A549 (cell line): Measurements from ENCODE around the gene ELL. TPM values are rescaled to one million over a fixed set of nuclear protein-coding genes. Genes with fewer than 3 reads are reported as not detected.

Experiments
- ATAC-seq, 2 experiments: fragments of 200-7000 bp in 1 of 2; fragments of >200 bp in 1 of 2; cut with Nextera tagmentation in 1 of 2; cut with Tn5 transposase in 1 of 2; 3 replicates each; pipeline versions ENCODE4 v1.8.0 to v1.9.1; 2018 to 2020; ENCODE audit warnings: mild to moderate bottlenecking in 1 of 2, moderate library complexity in 1 of 2
- CTCF ChIA-PET: fragments of 300-600 bp; sonication (Branson Sonifier 250); formaldehyde crosslinking; extraction: SDS; loops from one replicate; lab custom pipeline; 2021; ENCODE audit warnings: antibody characterized with exemption, inconsistent platforms; lab: Yijun Ruan, JAX
- POLR2A ChIA-PET: fragments of 350-600 bp; formaldehyde crosslinking; extraction: SDS; loops from one replicate; lab custom pipeline; 2021; ENCODE audit warnings: antibody characterized with exemption, inconsistent platforms; lab: Yijun Ruan, JAX
- DNase-seq, 2 experiments: peaks; one replicate each; pipeline versions ENCODE4 v3.0.0 to v3.0.0-alpha.2; 2011 to 2016; ENCODE audit warnings: low read depth in 1 of 2, low spot score in 1 of 2
- FAIRE-seq: peaks from 2 replicates; lab custom pipeline; 2011; peaks lifted over from hg19 to GRCh38; lab: Jason Lieb, UNC
- H3K27ac ChIP-seq, 2 experiments: fragments of >200 bp; sonication (Bioruptor Twin); formaldehyde crosslinking; 3 replicates each; pipeline ENCODE4 v1.5.1; 2016 to 2017
- H3K4me1 ChIP-seq: fragments of >200 bp; sonication (Bioruptor Twin); formaldehyde crosslinking; 3 replicates; pipeline ENCODE4 v1.6.1; 2016
- H3K4me2 ChIP-seq: fragments of >200 bp; sonication (Bioruptor Twin); formaldehyde crosslinking; 3 replicates; pipeline ENCODE4 v1.6.1; 2016
- H3K4me3 ChIP-seq: fragments of >200 bp; sonication (Bioruptor Twin); formaldehyde crosslinking; 3 replicates; pipeline ENCODE4 v1.5.1; 2016
- H3K9me3 ChIP-seq: fragments of >200 bp; sonication (Bioruptor Twin); formaldehyde crosslinking; 3 replicates; pipeline ENCODE4 v1.6.1; 2016
- CBX2 ChIP-seq: fragments of 200-600 bp; sonication (generic); IDR thresholded peaks from 2 replicates; pipeline ENCODE4 v1.6.1; 2016; ENCODE audit warnings: low read depth, mild to moderate bottlenecking, borderline replicate concordance
- EP300 ChIP-seq, 2 experiments: fragments of >200 bp; sonication (Bioruptor Twin); formaldehyde crosslinking; IDR thresholded peaks; 2 replicates in 1 of 2; 3 replicates in 1 of 2; pipeline ENCODE4 v1.6.1; 2016 to 2017
- ESRRA ChIP-seq: fragments of 150-350 bp; IDR thresholded peaks from 2 replicates; pipeline ENCODE4 v1.6.1; 2014; ENCODE audit warnings: mild to moderate bottlenecking, low read length, borderline replicate concordance
- FOSB ChIP-seq: fragments of 250-450 bp; sonication (Bioruptor Pico); IDR thresholded peaks from 2 replicates; pipeline ENCODE4 v1.5.0; 2020; ENCODE audit warnings: mild to moderate bottlenecking, moderate library complexity
- FOSL2 ChIP-seq, 2 experiments: fragments of 450-650 bp in 1 of 2; fragments of >200 bp in 1 of 2; sonication (Bioruptor Twin) in 1 of 2; formaldehyde crosslinking; IDR thresholded peaks; 2 replicates each; pipeline versions ENCODE4 v1.5.0 to v1.6.1; 2016 to 2020; ENCODE audit warnings: mild to moderate bottlenecking in 1 of 2, moderate library complexity in 1 of 2
- HDAC2 ChIP-seq: fragments of 200-600 bp; sonication (generic); IDR thresholded peaks from 2 replicates; pipeline ENCODE4 v1.6.1; 2016
- HEYL ChIP-seq: fragments of 250-450 bp; sonication (Bioruptor Pico); IDR thresholded peaks from 2 replicates; pipeline ENCODE4 v1.8.0; 2021; ENCODE audit warnings: mild to moderate bottlenecking, moderate library complexity
- KDM1A ChIP-seq: fragments of 200-600 bp; sonication (generic); IDR thresholded peaks from 2 replicates; pipeline ENCODE4 v1.6.1; 2016; ENCODE audit warnings: low read depth, mild to moderate bottlenecking
- KDM5A ChIP-seq: fragments of 200-600 bp; sonication (generic); IDR thresholded peaks from 2 replicates; pipeline ENCODE4 v1.6.1; 2016; ENCODE audit warnings: antibody characterized with exemption, mild to moderate bottlenecking
- MYC ChIP-seq: IDR thresholded peaks from 2 replicates; pipeline ENCODE4 v1.6.1; 2012; ENCODE audit warnings: mild to moderate bottlenecking, inconsistent platforms, low read length, improper control_type of control experiment, borderline replicate concordance
- NR3C1 ChIP-seq: fragments of >200 bp; sonication (Bioruptor Twin); formaldehyde crosslinking; IDR thresholded peaks from 3 replicates; pipeline ENCODE4 v1.6.1; 2017
- POLR2AphosphoS2 ChIP-seq: conservative IDR thresholded peaks from 2 replicates; pipeline ENCODE4 v1.6.1; 2012; ENCODE audit warnings: low read length, improper control_type of control experiment, inconsistent platforms
- RCOR1 ChIP-seq: fragments of 150-350 bp; IDR thresholded peaks from 2 replicates; pipeline ENCODE4 v1.6.1; 2014; ENCODE audit warnings: antibody characterized with exemption, low read length, low read depth
- SMC3 ChIP-seq: fragments of >200 bp; sonication (Bioruptor Twin); formaldehyde crosslinking; IDR thresholded peaks from 3 replicates; pipeline ENCODE4 v1.6.1; 2018; ENCODE audit warnings: inconsistent platforms
- TP53 ChIP-seq: fragments of 250-450 bp; sonication (Bioruptor Pico); IDR thresholded peaks from 2 replicates; pipeline ENCODE4 v1.5.0; 2021; ENCODE audit warnings: mild to moderate bottlenecking, moderate library complexity
- WGBS: methylation state at CpG from one replicate; pipeline ENCODE4 v1.1.6; 2017; ENCODE audit errors: missing lambda C conversion rate; 5-methylcytosine and 5-hydroxymethylcytosine counted together
- polyA plus RNA-seq, 4 experiments: library from polyadenylated mRNA; depleted of rRNA in 3 of 4; stranded (reverse); fragments of >200 nt; fragmentation: RNase III in 1 of 4; extraction: RNeasy Plus Mini Kit Qiagen cat#74134 plus additional on column Dnase treatment in 1 of 4; gene quantifications; 2 replicates in 3 of 4; 3 replicates in 1 of 4; pipeline ENCODE4 v1.2.3, GENCODE V29; 2011 to 2017
- TF ChIP-seq, protein P1 (sequence below): fragments of >200 bp; sonication (Bioruptor Twin); formaldehyde crosslinking; IDR thresholded peaks from 3 replicates; pipeline ENCODE4 v1.6.1; 2016
- TF ChIP-seq, protein P2 (sequence below): fragments of >200 bp; sonication (Bioruptor Twin); formaldehyde crosslinking; IDR thresholded peaks from 3 replicates; pipeline ENCODE4 v1.5.1; 2016
- TF ChIP-seq, protein P3 (sequence below): fragments of 250-450 bp; sonication (Bioruptor Pico); IDR thresholded peaks from 2 replicates; pipeline ENCODE4 v1.5.0; 2020; ENCODE audit warnings: low read depth, mild to moderate bottlenecking, moderate library complexity
- TF ChIP-seq, protein P4 (sequence below): fragments of 150-350 bp; IDR thresholded peaks from 2 replicates; pipeline ENCODE4 v1.6.1; 2014; ENCODE audit warnings: low read depth, mild to moderate bottlenecking, low read length
- TF ChIP-seq, protein P5 (sequence below): fragments of 450-650 bp; IDR thresholded peaks from 2 replicates; pipeline ENCODE4 v1.6.1; 2014; ENCODE audit warnings: antibody characterized with exemption

Gene ELL
- polyA plus RNA-seq, 2 of the 4 experiments (the other 2 are of a cell fraction), result 1.6 to 3.6 TPM

DNA sequence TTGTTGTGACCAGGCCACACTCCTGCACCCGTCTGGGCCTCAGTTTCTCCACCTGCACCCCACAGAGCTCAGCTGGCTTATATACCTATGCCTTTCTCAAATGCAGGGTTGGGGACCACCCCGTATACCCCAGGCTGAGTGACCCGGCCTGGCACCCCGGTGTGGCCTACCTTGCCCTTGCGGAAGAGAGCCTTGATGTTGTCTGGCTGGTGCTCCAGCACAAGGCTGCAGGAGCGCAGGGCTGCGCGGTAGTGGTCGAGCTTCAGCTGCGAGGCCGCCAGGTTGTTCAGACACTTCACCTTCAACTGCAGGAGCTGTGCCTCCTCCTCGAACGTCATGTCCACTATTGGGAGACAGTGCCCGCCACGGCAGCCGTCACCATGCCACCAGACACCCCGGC is 15.6 kb upstream of the ELL start:
- ChIA-PET CTCF (interaction anchor here (0.5 to 1.1 kb wide), 2 partner anchors 68 to 920 kb away, joined by 3 to 4 read pairs; no protein-coding TSS in a partner anchor), POLR2A (no interaction called here)
- FAIRE-seq (no peak), DNase-seq (no peak), ATAC-seq (no peak)
- Histone ChIP-seq H3K27ac (no peak overlapping the region), H3K4me3 (no peak overlapping the region), H3K4me2 (no peak overlapping the region), H3K9me3 (no peaks in the 10 kb centered on the region), H3K4me1 (0 out of 3 replicates have a peak, but pooled peaks cover 5% of the 10 kb centered on the region)
- no peak for TF ChIP-seq HDAC2
- TF ChIP-seq FOSL2 (IDR thresholded peaks at IDR 0.05), result no peak
- TF ChIP-seq FOSL2 (CRISPR knock-in tag; IDR thresholded peaks at IDR 0.05), result no peak
- TF ChIP-seq, protein P1, sequence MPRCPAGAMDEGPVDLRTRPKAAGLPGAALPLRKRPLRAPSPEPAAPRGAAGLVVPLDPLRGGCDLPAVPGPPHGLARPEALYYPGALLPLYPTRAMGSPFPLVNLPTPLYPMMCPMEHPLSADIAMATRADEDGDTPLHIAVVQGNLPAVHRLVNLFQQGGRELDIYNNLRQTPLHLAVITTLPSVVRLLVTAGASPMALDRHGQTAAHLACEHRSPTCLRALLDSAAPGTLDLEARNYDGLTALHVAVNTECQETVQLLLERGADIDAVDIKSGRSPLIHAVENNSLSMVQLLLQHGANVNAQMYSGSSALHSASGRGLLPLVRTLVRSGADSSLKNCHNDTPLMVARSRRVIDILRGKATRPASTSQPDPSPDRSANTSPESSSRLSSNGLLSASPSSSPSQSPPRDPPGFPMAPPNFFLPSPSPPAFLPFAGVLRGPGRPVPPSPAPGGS, result no peak
- no peak for TF ChIP-seq ESRRA
- TF ChIP-seq POLR2AphosphoS2, result no peak
- no peak for TF ChIP-seq KDM5A
- TF ChIP-seq HEYL, result no peak
- TF ChIP-seq, protein P2, sequence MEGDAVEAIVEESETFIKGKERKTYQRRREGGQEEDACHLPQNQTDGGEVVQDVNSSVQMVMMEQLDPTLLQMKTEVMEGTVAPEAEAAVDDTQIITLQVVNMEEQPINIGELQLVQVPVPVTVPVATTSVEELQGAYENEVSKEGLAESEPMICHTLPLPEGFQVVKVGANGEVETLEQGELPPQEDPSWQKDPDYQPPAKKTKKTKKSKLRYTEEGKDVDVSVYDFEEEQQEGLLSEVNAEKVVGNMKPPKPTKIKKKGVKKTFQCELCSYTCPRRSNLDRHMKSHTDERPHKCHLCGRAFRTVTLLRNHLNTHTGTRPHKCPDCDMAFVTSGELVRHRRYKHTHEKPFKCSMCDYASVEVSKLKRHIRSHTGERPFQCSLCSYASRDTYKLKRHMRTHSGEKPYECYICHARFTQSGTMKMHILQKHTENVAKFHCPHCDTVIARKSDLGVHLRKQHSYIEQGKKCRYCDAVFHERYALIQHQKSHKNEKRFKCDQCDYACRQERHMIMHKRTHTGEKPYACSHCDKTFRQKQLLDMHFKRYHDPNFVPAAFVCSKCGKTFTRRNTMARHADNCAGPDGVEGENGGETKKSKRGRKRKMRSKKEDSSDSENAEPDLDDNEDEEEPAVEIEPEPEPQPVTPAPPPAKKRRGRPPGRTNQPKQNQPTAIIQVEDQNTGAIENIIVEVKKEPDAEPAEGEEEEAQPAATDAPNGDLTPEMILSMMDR, result no peak
- TF ChIP-seq NR3C1, result no peak
- TF ChIP-seq SMC3, result no peak
- TF ChIP-seq KDM1A, result no peak
- TF ChIP-seq, protein P3, sequence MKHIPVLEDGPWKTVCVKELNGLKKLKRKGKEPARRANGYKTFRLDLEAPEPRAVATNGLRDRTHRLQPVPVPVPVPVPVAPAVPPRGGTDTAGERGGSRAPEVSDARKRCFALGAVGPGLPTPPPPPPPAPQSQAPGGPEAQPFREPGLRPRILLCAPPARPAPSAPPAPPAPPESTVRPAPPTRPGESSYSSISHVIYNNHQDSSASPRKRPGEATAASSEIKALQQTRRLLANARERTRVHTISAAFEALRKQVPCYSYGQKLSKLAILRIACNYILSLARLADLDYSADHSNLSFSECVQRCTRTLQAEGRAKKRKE (CRISPR knock-in tag), result no peak
- no peak for TF ChIP-seq CBX2
- TF ChIP-seq RCOR1, result no peak
- TF ChIP-seq, protein P4, sequence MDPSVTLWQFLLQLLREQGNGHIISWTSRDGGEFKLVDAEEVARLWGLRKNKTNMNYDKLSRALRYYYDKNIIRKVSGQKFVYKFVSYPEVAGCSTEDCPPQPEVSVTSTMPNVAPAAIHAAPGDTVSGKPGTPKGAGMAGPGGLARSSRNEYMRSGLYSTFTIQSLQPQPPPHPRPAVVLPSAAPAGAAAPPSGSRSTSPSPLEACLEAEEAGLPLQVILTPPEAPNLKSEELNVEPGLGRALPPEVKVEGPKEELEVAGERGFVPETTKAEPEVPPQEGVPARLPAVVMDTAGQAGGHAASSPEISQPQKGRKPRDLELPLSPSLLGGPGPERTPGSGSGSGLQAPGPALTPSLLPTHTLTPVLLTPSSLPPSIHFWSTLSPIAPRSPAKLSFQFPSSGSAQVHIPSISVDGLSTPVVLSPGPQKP, result no peak
- 97% methylated on average over 10 of the region's 17 CpGs for WGBS

DNA sequence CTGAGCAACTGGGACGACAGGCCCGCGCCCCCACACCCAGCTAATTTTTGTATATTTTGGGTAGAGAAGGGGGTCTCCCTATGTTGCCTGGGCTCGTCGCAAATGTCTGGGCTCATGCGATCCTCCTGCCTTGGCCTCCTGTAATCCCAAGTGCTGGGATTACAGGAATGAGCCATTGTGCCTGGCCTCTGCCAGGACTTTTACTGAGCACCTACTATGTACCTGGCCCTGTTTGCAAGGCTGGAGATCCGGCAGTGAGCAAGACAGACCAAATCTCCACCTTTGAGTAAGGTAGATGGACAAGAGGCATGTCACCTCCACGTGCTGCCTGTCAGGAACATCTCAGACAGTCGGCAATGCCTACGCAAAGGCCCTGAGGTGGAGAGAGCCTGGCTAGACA is 14.6 kb upstream of the ELL start:
- CTCF ChIA-PET, result no interaction called here
- POLR2A ChIA-PET, result no interaction called here

DNA sequence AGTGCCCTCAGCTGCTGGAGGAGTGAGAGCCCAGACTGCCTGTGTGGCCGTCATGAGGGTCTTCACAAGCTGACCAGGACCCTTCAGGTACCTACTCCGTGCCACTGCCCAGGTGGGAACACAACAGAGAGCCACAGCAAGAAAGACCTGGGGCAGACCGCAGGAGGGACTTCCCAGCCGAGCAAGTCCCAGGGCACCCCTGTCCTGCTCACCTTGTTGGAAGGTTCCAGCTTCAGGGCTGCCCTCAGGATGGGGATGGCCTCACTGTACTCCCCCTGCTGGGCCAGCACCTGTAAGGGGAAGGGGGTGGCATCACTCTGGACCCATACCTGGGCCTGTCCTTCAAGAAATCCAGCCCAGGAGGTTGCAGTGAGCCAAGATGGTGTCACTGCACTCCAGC is 11.2 kb upstream of the ELL start:
- no peak overlapping the region for H3K27ac ChIP-seq
- no peaks in the 10 kb centered on the region for H3K4me1 ChIP-seq
- CTCF ChIA-PET, result interaction anchor here (0.7 kb wide), 1 partner anchor 60 kb away, joined by 3 read pairs; no protein-coding TSS in a partner anchor
- ATAC-seq, result no peak
- WGBS, result 70% methylated on average over 2 of the region's 4 CpGs
- H3K9me3 ChIP-seq, result no peaks in the 10 kb centered on the region
- TF ChIP-seq, protein P5, sequence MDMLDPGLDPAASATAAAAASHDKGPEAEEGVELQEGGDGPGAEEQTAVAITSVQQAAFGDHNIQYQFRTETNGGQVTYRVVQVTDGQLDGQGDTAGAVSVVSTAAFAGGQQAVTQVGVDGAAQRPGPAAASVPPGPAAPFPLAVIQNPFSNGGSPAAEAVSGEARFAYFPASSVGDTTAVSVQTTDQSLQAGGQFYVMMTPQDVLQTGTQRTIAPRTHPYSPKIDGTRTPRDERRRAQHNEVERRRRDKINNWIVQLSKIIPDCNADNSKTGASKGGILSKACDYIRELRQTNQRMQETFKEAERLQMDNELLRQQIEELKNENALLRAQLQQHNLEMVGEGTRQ, result no peak
- TF ChIP-seq, all 56 proteins: peak for 0
- POLR2A ChIA-PET, result no interaction called here
- Histone ChIP-seq H3K4me3 (no peak overlapping the region), H3K4me2 (no peak overlapping the region)
- DNase-seq, result no peak
- FAIRE-seq, result no peak

More for the DNA sequence above, 14.6 kb upstream of the ELL start:
- Histone ChIP-seq H3K9me3 (no peaks in the 10 kb centered on the region), H3K27ac (no peak overlapping the region), H3K4me1 (no peaks in the 10 kb centered on the region), H3K4me2 (no peak overlapping the region), H3K4me3 (no peak overlapping the region)
- FAIRE-seq (no peak), DNase-seq (no peak), ATAC-seq (no peak)
- TF ChIP-seq MYC, result no peak
- TF ChIP-seq EP300 (IDR thresholded peaks at IDR 0.05), result no peak
- no peak for TF ChIP-seq TP53 (CRISPR knock-in tag)
- TF ChIP-seq FOSB (CRISPR knock-in tag), result no peak
- 93% methylated on average over 6 of the region's 10 CpGs for WGBS
